Right atrium auricular region (tissue), 2 donors: ENCODE measurements around the gene ATG7. TPM values are rescaled to one million over a fixed set of nuclear protein-coding genes. Genes with fewer than 3 reads are reported as not detected.
"Not testable (repeated sequence)": the region's sequence is repeated elsewhere in the genome, so short reads cannot be mapped to it uniquely, and the experiment has no call there.

Source experiments
- DNase-seq: peaks from one replicate; pipeline ENCODE4 v3.0.0-alpha.2; 2019; ENCODE audit warnings: low spot score
- H3K27ac ChIP-seq, 2 donors: fragments of 200-600 bp; sonication (generic); 1 replicate in 1 of 2; 2 replicates in 1 of 2; pipeline ENCODE4 v1.5.1; 2016 to 2019
- H3K27me3 ChIP-seq, 2 donors: fragments of 200-600 bp; sonication (generic); one replicate each; pipeline versions ENCODE4 v1.5.1 to v1.6.0; 2017 to 2019
- H3K36me3 ChIP-seq: fragments of 200-600 bp; sonication (generic); one replicate; pipeline ENCODE4 v1.5.1; 2016
- H3K4me1 ChIP-seq, 2 donors: fragments of 200-600 bp; sonication (generic); one replicate each; pipeline versions ENCODE4 v1.5.1 to v1.6.0; 2017 to 2019
- H3K4me3 ChIP-seq, 2 donors: fragments of 200-600 bp; sonication (generic); 1 replicate in 1 of 2; 2 replicates in 1 of 2; pipeline ENCODE4 v1.5.1; 2017 to 2019; ENCODE audit warnings: mild to moderate bottlenecking in 1 of 2, moderate library complexity in 1 of 2
- H3K9me3 ChIP-seq, 2 donors: fragments of 200-600 bp; sonication (generic); one replicate each; pipeline ENCODE4 v1.5.1; 2019
- total RNA-seq, 2 donors: library from RNA; depleted of rRNA; stranded (reverse); fragments of >200 nt; gene quantifications; one replicate each; pipeline ENCODE4 v1.1.0, GENCODE V29; 2016
- TF ChIP-seq, protein P1 (sequence below), 2 donors: fragments of 200-600 bp; sonication (generic); IDR thresholded peaks; one replicate each; pipeline ENCODE4 v1.5.1; 2019; ENCODE audit warnings: antibody characterized with exemption in 2 of 2

ATG7 gene
- total RNA-seq, 2 donors from 2014 or later, result 15.2 to 23.8 TPM

DNA sequence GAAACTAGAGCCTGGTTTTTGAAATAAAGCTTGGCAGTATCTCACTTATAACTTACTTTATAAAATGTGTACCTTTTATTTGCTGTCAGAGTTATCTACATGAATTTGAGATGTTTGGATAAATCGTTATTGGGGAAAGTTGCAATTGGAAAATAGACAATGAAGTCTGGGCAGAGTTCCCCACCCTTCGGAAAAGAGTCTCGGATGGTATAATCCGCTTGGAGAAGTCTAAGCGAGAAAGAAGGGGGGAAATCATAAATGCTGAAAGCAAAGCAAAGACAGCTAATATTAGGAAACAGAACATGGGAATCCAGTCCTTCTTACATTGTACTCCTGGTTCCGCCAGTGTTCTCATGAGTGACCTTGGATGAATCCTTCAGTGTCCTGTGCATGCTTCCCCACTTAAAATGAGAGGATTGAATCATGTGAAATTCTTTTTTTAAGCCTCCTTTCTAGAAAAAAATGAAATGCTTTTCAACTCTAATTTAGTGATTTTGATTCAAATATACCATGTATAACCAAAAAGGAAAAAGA is 162.4 kb downstream of the ATG7 start:
- TF ChIP-seq, protein P1, sequence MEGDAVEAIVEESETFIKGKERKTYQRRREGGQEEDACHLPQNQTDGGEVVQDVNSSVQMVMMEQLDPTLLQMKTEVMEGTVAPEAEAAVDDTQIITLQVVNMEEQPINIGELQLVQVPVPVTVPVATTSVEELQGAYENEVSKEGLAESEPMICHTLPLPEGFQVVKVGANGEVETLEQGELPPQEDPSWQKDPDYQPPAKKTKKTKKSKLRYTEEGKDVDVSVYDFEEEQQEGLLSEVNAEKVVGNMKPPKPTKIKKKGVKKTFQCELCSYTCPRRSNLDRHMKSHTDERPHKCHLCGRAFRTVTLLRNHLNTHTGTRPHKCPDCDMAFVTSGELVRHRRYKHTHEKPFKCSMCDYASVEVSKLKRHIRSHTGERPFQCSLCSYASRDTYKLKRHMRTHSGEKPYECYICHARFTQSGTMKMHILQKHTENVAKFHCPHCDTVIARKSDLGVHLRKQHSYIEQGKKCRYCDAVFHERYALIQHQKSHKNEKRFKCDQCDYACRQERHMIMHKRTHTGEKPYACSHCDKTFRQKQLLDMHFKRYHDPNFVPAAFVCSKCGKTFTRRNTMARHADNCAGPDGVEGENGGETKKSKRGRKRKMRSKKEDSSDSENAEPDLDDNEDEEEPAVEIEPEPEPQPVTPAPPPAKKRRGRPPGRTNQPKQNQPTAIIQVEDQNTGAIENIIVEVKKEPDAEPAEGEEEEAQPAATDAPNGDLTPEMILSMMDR (IDR thresholded peaks at IDR 0.05), result no peak
- H3K9me3 ChIP-seq, result no peaks in the 10 kb centered on the region
- peaks cover 0 to 25% of the 10 kb centered on the region in 2 donors for H3K4me1 ChIP-seq
- no peak overlapping the region for H3K4me3 ChIP-seq
- H3K27ac ChIP-seq, result peak overlapping the region; percentile 66 to 83
- no peaks in the 10 kb centered on the region for H3K27me3 ChIP-seq
- DNase-seq, result no peak
- H3K36me3 ChIP-seq, result no peaks in the 10 kb centered on the region

DNA sequence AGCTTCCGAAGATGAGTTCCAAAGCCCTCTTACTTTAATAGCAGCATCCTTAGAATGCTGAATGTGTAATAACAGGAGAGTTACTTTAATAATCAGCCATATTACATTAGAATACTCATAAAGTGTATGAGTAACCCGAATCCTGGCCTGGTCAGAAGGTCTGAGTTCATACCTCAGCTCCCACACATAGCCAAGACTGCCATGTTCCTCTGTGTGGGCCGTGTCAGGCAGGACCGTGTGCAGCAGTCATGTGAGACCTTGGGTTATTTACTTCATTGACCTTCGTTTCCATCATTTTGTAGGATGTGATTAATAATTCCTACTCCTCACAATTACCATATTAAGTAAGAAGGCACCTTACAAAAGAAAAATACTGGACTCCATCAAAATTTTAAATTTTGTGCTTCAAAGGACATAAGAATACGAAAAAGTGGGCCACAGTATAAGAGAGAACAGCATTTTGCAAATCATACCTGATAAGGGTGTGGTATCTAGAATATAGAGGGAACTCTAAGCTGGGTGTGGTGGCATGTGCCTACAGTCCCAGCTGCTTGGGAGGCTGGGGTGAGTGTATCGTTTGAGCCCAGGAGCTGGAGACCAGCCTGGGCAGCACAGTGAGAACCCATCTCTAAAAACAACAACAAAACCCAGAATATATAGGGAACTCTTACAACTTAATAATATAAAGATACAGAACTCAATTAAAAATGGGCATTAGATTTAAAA is 163.4 kb downstream of the ATG7 start:
- TF ChIP-seq, protein P1 (IDR thresholded peaks at IDR 0.05), result no peak
- no peaks in the 10 kb centered on the region for H3K27me3 ChIP-seq
- peaks cover 0 to 25% of the 10 kb centered on the region in 2 donors for H3K4me1 ChIP-seq
- peak overlapping the region in 1 of 2 donors; percentile 83 for H3K27ac ChIP-seq
- H3K4me3 ChIP-seq, result no peak overlapping the region
- DNase-seq, result no peak
- no peaks in the 10 kb centered on the region for H3K36me3 ChIP-seq
- H3K9me3 ChIP-seq, result no peaks in the 10 kb centered on the region

DNA sequence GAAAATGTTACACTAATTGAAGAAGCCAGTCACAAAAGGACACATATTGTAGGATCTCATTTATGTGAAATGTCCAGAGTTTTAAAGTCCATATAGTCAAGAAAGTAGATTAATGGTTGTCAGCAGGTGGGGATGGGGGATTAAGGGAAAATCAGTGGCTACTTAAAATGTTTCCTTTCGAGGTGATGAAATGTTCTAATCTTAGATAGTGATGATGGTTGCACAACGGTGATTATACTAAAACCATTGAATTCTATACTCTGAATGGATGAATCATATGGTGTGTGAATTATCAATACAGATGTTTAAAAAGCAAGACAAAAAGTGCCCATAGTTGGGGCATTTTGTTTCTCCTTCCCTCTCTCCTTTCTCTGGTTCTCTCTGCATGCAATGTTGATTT is 164.6 kb downstream of the ATG7 start:
- TF ChIP-seq, protein P1 (IDR thresholded peaks at IDR 0.05), result no peak
- H3K36me3 ChIP-seq, result no peaks in the 10 kb centered on the region
- H3K9me3 ChIP-seq, result no peaks in the 10 kb centered on the region
- peaks cover 0 to 20% of the 10 kb centered on the region in 2 donors for H3K4me1 ChIP-seq
- no peak overlapping the region for H3K27ac ChIP-seq
- no peak for DNase-seq
- H3K27me3 ChIP-seq, result no peaks in the 10 kb centered on the region
- H3K4me3 ChIP-seq, result no peak overlapping the region

DNA sequence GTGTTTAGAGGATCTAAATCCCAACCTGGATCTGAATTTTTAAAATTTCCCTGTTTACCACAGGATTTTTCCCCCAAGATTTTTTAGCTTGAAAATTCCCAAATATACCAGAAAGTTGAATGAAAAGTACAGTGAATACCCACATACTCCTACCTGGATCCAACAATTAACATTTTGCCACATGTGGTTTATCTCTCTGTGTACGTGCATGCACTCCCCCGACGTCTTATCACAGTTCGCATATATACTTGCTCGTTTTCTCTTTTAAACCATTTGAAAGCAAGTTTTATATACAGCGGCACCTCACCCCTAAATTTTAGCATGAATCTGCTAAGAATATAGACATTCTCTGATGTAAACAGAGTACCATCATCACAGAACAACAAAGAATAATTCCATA is 165.3 kb downstream of the ATG7 start:
- no peak overlapping the region for H3K27ac ChIP-seq
- H3K4me3 ChIP-seq, result no peak overlapping the region
- no peak for DNase-seq
- H3K9me3 ChIP-seq, result no peaks in the 10 kb centered on the region
- H3K4me1 ChIP-seq, result peaks cover 0 to 20% of the 10 kb centered on the region in 2 donors
- no peaks in the 10 kb centered on the region for H3K27me3 ChIP-seq
- TF ChIP-seq, protein P1 (IDR thresholded peaks at IDR 0.05), result no peak
- no peaks in the 10 kb centered on the region for H3K36me3 ChIP-seq

DNA sequence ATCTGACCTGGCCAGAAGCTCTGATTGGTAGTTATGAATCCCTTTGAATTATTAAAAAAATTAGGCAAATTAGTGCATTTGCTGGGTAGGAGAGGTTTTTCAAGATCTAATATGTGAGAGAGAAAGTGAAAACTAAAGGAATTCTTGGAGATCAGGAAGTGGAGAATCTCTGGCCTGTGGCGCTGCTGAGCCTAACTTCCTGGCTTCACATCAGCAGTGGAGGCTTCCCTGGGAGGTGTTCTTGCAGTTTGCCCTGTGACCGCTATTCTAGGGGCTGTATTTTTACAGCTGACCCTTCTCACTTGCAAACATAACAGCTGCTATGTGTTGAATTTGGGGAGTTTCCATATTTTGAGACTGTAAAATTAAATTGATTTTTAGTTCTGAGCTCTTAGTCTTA is 166.4 kb downstream of the ATG7 start:
- TF ChIP-seq, protein P1 (IDR thresholded peaks at IDR 0.05), result peak in 1 of 2 donors; percentile 24
- DNase-seq, result no peak
- H3K9me3 ChIP-seq, result no peaks in the 10 kb centered on the region
- H3K36me3 ChIP-seq, result no peaks in the 10 kb centered on the region
- H3K4me3 ChIP-seq, result no peak overlapping the region
- peaks cover 0 to 18% of the 10 kb centered on the region in 2 donors for H3K4me1 ChIP-seq
- H3K27ac ChIP-seq, result no peak overlapping the region
- H3K27me3 ChIP-seq, result no peaks in the 10 kb centered on the region

DNA sequence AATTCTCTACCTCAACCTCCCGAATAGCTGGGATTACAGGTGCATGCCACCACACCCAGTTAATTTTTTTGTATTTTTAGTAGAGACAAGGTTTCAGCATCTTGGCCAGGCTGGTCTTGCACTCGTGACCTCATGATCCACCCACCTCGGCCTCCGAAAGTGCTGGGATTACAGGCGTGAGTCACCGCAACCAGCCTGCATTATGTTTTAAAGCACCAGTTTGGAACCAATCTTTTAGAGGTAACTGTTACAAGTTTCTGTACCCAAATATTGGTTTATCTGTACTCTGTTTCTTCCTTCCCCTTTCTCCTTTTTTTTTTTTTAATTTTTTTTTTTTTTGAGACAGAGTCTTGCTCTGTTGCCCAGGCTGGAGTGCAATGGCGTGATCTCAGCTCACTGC is 169.1 kb downstream of the ATG7 start:
- not testable (repeated sequence) for H3K27ac ChIP-seq, H3K9me3 ChIP-seq, DNase-seq, H3K27me3 ChIP-seq, H3K4me1 ChIP-seq, H3K36me3 ChIP-seq, H3K4me3 ChIP-seq
